Mesodermal cell (in vitro differentiated cells): ENCODE results near the gene HES2.
"Not testable (repeated sequence)": the region's sequence is repeated elsewhere in the genome, so short reads cannot be mapped to it uniquely, and the experiment has no call there.

Experiments used
- H3K27ac ChIP-seq: 2 replicates; pipeline ENCODE4 v1.7.0; 2013; ENCODE audit warnings: mild to moderate bottlenecking, low read depth, low read length, moderate library complexity; ENCODE audit not compliant: severe bottlenecking
- H3K36me3 ChIP-seq: 2 replicates; pipeline ENCODE4 v1.7.1; 2013; ENCODE audit warnings: mild to moderate bottlenecking, low read length, moderate library complexity; ENCODE audit not compliant: control insufficient read depth, insufficient read depth
- H3K4me1 ChIP-seq: one replicate; pipeline ENCODE4 v1.7.1; 2013; ENCODE audit warnings: mild to moderate bottlenecking, low read length; ENCODE audit not compliant: insufficient read depth, control insufficient read depth, poor library complexity, severe bottlenecking
- H3K4me3 ChIP-seq: 2 replicates; pipeline ENCODE4 v1.7.0; 2013; ENCODE audit warnings: low read length, control low read depth, mild to moderate bottlenecking; ENCODE audit not compliant: insufficient read depth, poor library complexity, severe bottlenecking; ENCODE audit errors: extremely low read depth
- H3K9me3 ChIP-seq: 2 replicates; pipeline ENCODE4 v1.7.1; 2013; ENCODE audit warnings: mild to moderate bottlenecking, low read length, moderate library complexity; ENCODE audit not compliant: control insufficient read depth
- WGBS, 2 experiments: methylation state at CpG; one replicate each; pipeline ENCODE4 v1.1.5; 2013; ENCODE audit warnings: missing lambda C conversion rate in 2 of 2; ENCODE audit not compliant: insufficient coverage in 2 of 2; 5-methylcytosine and 5-hydroxymethylcytosine counted together

Gene HES2

GRCh38 chr1:6462412-6463119, 42.8 kb upstream of the HES2 start:
- 94 to 98% methylated on average over 6 to 8 of the region's 13 CpGs for WGBS, 2 experiments
- peaks cover 5% of the 10 kb centered on the region for H3K4me1 ChIP-seq
- H3K9me3 ChIP-seq: no peaks in the 10 kb centered on the region
- H3K36me3 ChIP-seq: peaks cover 17% of the 10 kb centered on the region
- no peak overlapping the region for H3K4me3 ChIP-seq
- H3K27ac ChIP-seq: no peak overlapping the region

DNA sequence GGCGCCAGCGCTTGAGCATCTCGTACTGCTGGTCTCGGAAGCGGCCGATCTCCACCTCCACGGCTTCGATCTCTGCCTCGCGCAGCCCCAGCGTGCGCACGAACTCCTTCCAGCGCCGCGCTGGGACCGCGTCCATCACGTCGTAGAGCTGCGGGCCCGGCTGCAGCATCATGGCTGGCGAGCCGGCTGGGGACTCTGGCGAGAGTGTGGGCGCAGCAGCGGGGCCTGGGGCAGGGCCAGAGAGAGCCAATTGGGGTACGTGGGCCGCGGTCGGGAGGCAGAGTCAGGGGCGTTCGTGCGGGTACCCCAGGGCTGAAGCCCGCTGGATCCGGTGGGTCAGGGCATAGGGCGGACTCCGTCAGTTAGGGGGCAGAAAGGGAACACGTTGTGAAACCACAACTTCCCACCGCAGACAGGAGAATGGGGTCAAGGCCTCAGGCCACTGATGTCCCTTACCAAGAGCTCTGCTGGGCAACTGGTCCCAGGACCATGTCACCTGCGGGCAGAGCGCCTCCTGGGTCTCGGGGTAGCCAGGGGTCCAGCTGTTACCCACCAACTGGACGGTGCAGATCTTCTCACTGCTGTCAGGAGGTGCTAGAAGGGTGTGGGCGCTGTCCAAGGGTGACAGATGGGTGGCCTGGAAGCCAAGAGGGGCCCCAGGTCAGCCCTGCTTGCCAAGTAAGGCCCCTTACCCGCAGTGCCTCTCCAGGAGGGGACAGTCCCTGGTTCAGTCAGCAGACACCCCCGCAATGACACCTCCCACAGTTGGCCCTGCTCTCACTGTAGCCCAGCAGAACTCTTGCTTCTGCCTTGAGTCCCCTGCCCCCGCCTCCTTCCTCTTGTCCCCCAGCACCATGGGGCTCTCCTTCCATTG, 42.1 kb upstream of the HES2 start:
- Histone ChIP-seq H3K36me3 (peaks cover 13% of the 10 kb centered on the region), H3K9me3 (no peaks in the 10 kb centered on the region), H3K27ac (no peak overlapping the region), H3K4me3 (no peak overlapping the region), H3K4me1 (peaks cover 5% of the 10 kb centered on the region)
- 96 to 97% methylated on average over 46 to 48 of the region's 48 CpGs for WGBS, 2 experiments

GRCh38 chr1:6461051-6461530, 41.4 kb upstream of the HES2 start:
- 95 to 97% methylated on average over 34 to 40 of the region's 40 CpGs for WGBS, 2 experiments

DNA sequence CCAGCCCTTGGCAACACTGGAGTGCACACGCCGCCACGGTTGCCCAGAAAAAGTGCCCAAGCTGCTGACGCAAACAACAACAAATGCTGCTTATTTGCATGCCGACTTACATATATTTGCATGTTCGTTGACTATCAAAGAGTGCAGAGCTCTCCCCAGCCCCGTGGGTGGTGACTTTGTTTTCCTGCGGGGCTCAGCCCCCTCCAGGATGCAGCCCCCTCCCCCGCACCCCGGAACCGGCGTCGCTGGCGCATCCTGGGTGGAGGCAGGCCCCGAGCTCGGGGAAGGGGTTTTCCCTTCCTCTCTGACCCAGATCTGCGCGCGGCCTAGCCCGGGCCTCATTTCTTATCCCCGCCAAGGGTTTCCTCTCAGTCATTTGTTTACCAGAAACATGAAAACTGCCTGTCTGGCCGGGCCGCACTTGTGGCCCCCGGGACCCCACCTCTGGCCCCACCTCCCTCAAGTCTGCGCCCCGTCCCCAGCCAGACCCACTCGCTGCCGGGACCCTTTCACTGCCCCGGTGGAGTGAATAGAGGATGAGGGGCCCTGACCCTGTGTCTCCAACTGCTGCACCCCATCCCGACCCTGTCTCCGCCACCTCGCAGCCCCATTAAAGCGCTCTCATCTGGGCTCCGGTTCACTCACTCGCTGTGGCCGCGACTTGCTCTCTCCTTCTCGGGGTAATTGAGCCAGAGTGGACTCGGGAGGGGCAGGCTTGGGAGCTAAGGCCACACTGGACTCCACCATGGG, 40.8 kb upstream of the HES2 start:
- Histone ChIP-seq H3K36me3 (peaks cover 13% of the 10 kb centered on the region), H3K4me3 (no peak overlapping the region), H3K4me1 (peaks cover 5% of the 10 kb centered on the region), H3K27ac (no peak overlapping the region), H3K9me3 (no peaks in the 10 kb centered on the region)
- 68 to 73% methylated on average over 23 to 37 of the region's 39 CpGs for WGBS, 2 experiments

More at GRCh38 chr1:6461051-6461530, 41.4 kb upstream of the HES2 start:
- no peaks in the 10 kb centered on the region for H3K9me3 ChIP-seq
- peaks cover 5% of the 10 kb centered on the region for H3K4me1 ChIP-seq
- peaks cover 13% of the 10 kb centered on the region for H3K36me3 ChIP-seq
- no peak overlapping the region for H3K4me3 ChIP-seq
- H3K27ac ChIP-seq: no peak overlapping the region

GRCh38 chr1:6459850-6460265, 40.1 kb upstream of the HES2 start:
- Histone ChIP-seq H3K9me3 (no peaks in the 10 kb centered on the region), H3K36me3 (peaks cover 13% of the 10 kb centered on the region), H3K4me3 (no peak overlapping the region), H3K4me1 (peaks cover 5% of the 10 kb centered on the region), H3K27ac (no peak overlapping the region)
- 38 to 57% methylated on average over 14 to 16 of the region's 18 CpGs for WGBS, 2 experiments

DNA sequence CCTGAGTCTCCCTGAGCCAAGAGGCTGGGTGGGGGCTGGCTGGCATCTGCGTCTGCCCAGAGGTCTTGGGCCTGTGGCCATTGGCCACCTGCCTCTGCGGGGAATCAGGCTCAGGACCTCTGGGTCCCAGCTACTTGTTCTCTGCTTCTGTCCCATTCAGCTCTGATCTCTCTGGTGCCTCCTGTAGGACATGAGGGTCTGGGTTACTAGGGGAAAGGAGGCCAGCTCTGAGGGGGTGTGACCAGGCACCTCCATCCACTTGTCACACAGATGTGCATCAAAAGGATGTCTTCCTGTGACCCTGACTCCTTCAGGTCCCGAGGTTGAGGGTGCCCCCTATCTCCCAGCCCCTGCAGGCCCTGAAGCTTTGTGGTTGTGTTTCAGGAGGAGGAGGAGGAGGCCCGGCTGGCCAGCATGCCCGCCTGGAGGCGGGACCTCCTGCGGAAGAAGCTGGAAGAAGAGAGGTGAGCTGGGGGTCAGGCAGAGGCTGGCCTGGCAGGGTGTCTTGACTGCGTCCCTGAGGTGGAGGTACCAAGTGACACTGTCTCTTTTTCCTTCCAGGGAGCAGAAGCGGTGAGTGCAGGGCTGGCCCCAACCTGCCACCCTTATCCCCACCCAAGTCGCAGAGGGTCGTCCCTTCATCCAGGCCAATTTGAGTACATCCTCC, 37.2 kb upstream of the HES2 start:
- Histone ChIP-seq H3K9me3 (no peaks in the 10 kb centered on the region), H3K4me1 (peaks cover 8% of the 10 kb centered on the region), H3K4me3 (no peak overlapping the region), H3K27ac (no peak overlapping the region), H3K36me3 (no peaks in the 10 kb centered on the region)
- 84 to 93% methylated on average over 7 to 10 of the region's 11 CpGs for WGBS, 2 experiments

DNA sequence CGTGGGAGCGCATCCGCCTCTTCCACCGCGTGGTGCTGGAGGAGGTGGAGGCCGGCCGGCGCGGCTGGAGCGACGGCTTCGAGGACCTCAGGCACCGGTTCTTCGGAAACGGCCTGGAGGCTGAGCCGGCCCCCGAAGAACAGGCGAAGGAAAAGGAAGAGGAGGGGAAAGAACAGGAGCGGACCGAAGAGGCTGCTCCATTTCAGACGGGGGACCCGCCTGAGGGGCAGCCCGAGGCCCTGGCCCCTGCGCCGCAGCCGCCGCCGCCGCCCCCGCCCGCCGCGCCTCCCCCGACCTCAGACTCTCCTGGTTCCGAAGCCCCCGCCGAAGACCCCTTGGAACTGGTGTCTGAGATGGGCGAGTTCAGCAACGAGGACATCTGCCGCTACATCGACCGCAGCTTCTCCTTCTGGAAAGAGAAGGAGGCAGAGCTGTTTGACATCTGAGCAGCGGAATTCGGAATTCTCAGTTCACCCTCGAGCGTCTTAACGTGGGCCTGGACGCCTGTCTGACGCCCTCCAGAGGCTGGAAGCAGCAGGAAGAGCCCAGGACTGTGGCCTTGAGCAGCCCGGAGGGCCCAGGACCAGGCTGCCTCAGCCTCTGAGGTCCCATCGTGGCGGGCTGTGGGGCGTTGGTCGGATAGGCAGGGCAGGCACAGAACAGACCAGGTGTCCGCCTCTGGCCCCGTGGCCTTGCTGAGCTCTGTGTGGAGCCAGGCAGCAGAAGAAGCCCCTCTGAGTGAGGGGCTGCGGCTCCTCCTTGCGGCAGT, 36.2 kb upstream of the HES2 start:
- WGBS, 2 experiments: 84 to 88% methylated on average over 49 to 54 of the region's 58 CpGs
- not testable (repeated sequence) for H3K4me3 ChIP-seq, H3K27ac ChIP-seq, H3K4me1 ChIP-seq, H3K36me3 ChIP-seq, H3K9me3 ChIP-seq

DNA sequence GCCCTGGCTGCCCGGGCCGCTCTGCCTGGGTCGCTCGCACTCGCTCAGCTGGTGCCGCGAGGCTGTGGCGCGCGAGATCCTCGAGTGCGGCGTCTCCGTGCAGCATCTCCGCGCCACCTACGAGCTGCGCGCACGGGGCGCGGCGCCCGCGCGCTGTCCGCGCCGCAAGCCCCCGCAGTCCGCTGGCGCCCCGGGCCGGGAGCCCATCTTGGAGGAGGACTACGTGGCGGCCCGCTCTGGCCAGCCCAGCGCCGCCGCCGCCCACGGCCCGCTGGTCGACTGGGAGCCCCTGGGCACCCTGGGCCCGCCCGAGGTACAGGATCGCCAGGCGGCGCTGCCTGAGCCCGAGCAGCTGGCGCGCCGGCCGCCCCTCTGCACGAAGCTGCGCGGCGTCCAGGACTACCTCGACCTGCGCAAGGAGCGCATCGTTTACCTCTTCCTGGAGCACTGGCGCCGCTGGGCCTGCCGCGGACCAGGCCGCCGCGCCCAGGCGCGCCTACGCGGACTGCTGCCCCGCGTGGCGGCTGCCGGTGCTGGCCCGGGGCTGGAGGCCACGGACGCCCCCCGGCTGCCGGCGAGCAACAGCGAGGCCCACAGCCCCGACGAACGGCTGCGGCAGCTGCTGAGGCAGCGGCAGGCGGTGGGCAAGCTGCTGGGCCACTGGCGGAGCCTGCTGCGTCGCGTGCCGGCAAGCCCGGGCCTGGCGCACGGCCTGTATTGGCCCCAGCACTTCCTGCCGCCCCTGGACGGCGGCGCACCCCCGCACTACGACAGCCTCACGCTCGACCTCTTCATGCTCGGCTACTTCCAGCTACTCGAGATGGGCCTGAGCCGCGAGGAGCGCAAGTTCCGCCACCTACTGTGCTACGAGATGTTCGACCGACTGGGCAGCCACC, 35.4 kb upstream of the HES2 start:
- no peak overlapping the region for H3K27ac ChIP-seq
- H3K4me1 ChIP-seq: peaks cover 3% of the 10 kb centered on the region
- no peaks in the 10 kb centered on the region for H3K9me3 ChIP-seq
- peak overlapping the region; percentile 11 for H3K4me3 ChIP-seq
- WGBS, 2 experiments: 18 to 21% methylated on average over 91 to 98 of the region's 115 CpGs
- H3K36me3 ChIP-seq: no peaks in the 10 kb centered on the region
